IMR-90 (cell line): ENCODE measurements around the gene AGPAT1. TPM values are rescaled to one million over a fixed set of nuclear protein-coding genes. Genes with fewer than 3 reads are reported as not detected.

Source experiments
- ATAC-seq: fragments of 200-7000 bp; cut with Tn5 transposase; 2 replicates; pipeline ENCODE4 v1.9.1; 2020; ENCODE audit warnings: low read depth, mild to moderate bottlenecking, moderate library complexity
- BruUV-seq: library from RNA; stranded (reverse); fragments of 400-500 nt; replicated peaks from 2 replicates; lab custom pipeline; 2021; lab: Mats Ljungman, UMichigan
- CTCF ChIA-PET: fragments of 300-600 bp; formaldehyde crosslinking; extraction: SDS; loops from one replicate; lab custom pipeline; 2021; ENCODE audit warnings: antibody characterized with exemption; lab: Yijun Ruan, JAX
- POLR2A ChIA-PET: fragments of 300-600 bp; sonication (Branson Sonifier 250); formaldehyde crosslinking; loops from one replicate; lab custom pipeline; 2022; ENCODE audit warnings: antibody characterized with exemption; ENCODE audit not compliant: unreplicated experiment; lab: Charles Lee
- DNase-seq: peaks from one replicate; pipeline ENCODE4 v3.0.0; 2013
- H2AFZ ChIP-seq: replicated peaks from 2 replicates; pipeline ENCODE3; 2013; ENCODE audit warnings: low read length, mild to moderate bottlenecking; ENCODE audit not compliant: poor library complexity
- H2AK5ac ChIP-seq: 2 replicates; pipeline ENCODE4 v1.6.1; 2013; ENCODE audit warnings: low read depth, low read length, inconsistent platforms
- H2AK9ac ChIP-seq: replicated peaks from 2 replicates; pipeline ENCODE3; 2013; ENCODE audit warnings: mild to moderate bottlenecking, low read depth, low read length, moderate library complexity; ENCODE audit not compliant: poor library complexity
- H2BK120ac ChIP-seq: 2 replicates; pipeline ENCODE4 v1.6.1; 2013; ENCODE audit warnings: low read depth, low read length, inconsistent platforms
- H2BK15ac ChIP-seq: 3 replicates; pipeline ENCODE4 v1.6.1; 2013; ENCODE audit warnings: low read depth, low read length, inconsistent platforms
- H2BK20ac ChIP-seq: 2 replicates; pipeline ENCODE4 v1.6.1; 2013; ENCODE audit warnings: low read depth, mild to moderate bottlenecking, inconsistent platforms, low read length, moderate library complexity
- H2BK5ac ChIP-seq: 2 replicates; pipeline ENCODE4 v1.6.1; 2013; ENCODE audit warnings: mild to moderate bottlenecking, low read depth, low read length, inconsistent platforms; ENCODE audit not compliant: poor library complexity, severe bottlenecking
- H3K14ac ChIP-seq: replicated peaks from 2 replicates; pipeline ENCODE4 v1.6.1; 2013; ENCODE audit warnings: low read depth, low read length, inconsistent platforms
- H3K18ac ChIP-seq: 2 replicates; pipeline ENCODE4 v1.6.1; 2013; ENCODE audit warnings: low read depth, low read length, control low read depth
- H3K23ac ChIP-seq: 2 replicates; pipeline ENCODE4 v1.6.1; 2013; ENCODE audit warnings: low read depth, low read length, inconsistent platforms
- H3K27ac ChIP-seq: 2 replicates; pipeline ENCODE4 v1.5.1; 2013; ENCODE audit warnings: mild to moderate bottlenecking, control low read depth, low read length; ENCODE audit not compliant: insufficient read depth
- H3K27me3 ChIP-seq: 2 replicates; pipeline ENCODE4 v1.6.1; 2013; ENCODE audit warnings: low read length; ENCODE audit not compliant: control insufficient read depth, insufficient read depth
- H3K36me3 ChIP-seq: 2 replicates; pipeline ENCODE4 v1.6.1; 2013; ENCODE audit warnings: low read length, mixed read lengths; ENCODE audit not compliant: control insufficient read depth, insufficient read depth
- H3K4ac ChIP-seq: 2 replicates; pipeline ENCODE4 v1.6.1; 2013; ENCODE audit warnings: low read depth, low read length, inconsistent platforms
- H3K4me1 ChIP-seq: 2 replicates; pipeline ENCODE4 v1.6.1; 2013; ENCODE audit warnings: low read length, mixed read lengths; ENCODE audit not compliant: control insufficient read depth, insufficient read depth
- H3K4me2 ChIP-seq: 2 replicates; pipeline ENCODE4 v1.6.1; 2013; ENCODE audit warnings: low read depth, mild to moderate bottlenecking, control low read depth, low read length, moderate library complexity
- H3K4me3 ChIP-seq: 2 replicates; pipeline ENCODE4 v1.5.1; 2013; ENCODE audit warnings: low read depth, mild to moderate bottlenecking, control low read depth, low read length, moderate library complexity; ENCODE audit not compliant: insufficient read depth
- H3K56ac ChIP-seq: 2 replicates; pipeline ENCODE4 v1.6.1; 2013; ENCODE audit warnings: low read length, inconsistent platforms; ENCODE audit not compliant: insufficient read depth; ENCODE audit errors: extremely low read depth
- H3K79me1 ChIP-seq, 2 experiments: 2 replicates each; pipeline ENCODE4 v1.6.1; 2013; ENCODE audit warnings: low read length in 2 of 2, inconsistent platforms in 1 of 2, low read depth in 1 of 2
- H3K9ac ChIP-seq: 2 replicates; pipeline ENCODE4 v1.6.1; 2013; ENCODE audit warnings: low read depth, low read length, control low read depth
- H3K9me1 ChIP-seq: 2 replicates; pipeline ENCODE4 v1.6.1; 2013; ENCODE audit warnings: low read length, inconsistent platforms; ENCODE audit not compliant: insufficient read depth
- H3K9me3 ChIP-seq: 2 replicates; pipeline ENCODE4 v1.6.1; 2013; ENCODE audit warnings: low read length; ENCODE audit not compliant: control insufficient read depth, insufficient read depth
- H4K20me1 ChIP-seq: 2 replicates; pipeline ENCODE4 v1.6.1; 2013; ENCODE audit warnings: low read length, inconsistent platforms; ENCODE audit not compliant: insufficient read depth
- H4K5ac ChIP-seq: 2 replicates; pipeline ENCODE4 v1.6.1; 2013; ENCODE audit warnings: mild to moderate bottlenecking, low read depth, low read length, control low read depth
- H4K8ac ChIP-seq, 2 experiments: 2 replicates each; pipeline ENCODE4 v1.6.1; 2013; ENCODE audit warnings: low read depth in 2 of 2, low read length in 2 of 2, control low read depth in 1 of 2, inconsistent platforms in 1 of 2
- H4K91ac ChIP-seq: 2 replicates; pipeline ENCODE4 v1.6.1; 2013; ENCODE audit warnings: low read depth, low read length, inconsistent platforms; ENCODE audit not compliant: insufficient read depth
- CEBPB ChIP-seq: IDR thresholded peaks from 2 replicates; pipeline ENCODE4 v1.6.1; 2012; ENCODE audit warnings: low read depth, low read length, improper control_type of control experiment
- ELK1 ChIP-seq: fragments of 150-350 bp; IDR thresholded peaks from 2 replicates; pipeline ENCODE4 v1.6.1; 2016; ENCODE audit warnings: low read depth, mild to moderate bottlenecking, low read length, moderate library complexity, borderline replicate concordance
- MXI1 ChIP-seq: IDR thresholded peaks from 2 replicates; pipeline ENCODE4 v1.6.1; 2012; ENCODE audit warnings: low read depth, mild to moderate bottlenecking, low read length, moderate library complexity, borderline replicate concordance
- RAD21 ChIP-seq: IDR thresholded peaks from 2 replicates; pipeline ENCODE4 v1.6.1; 2012; ENCODE audit warnings: low read length, improper control_type of control experiment
- RCOR1 ChIP-seq: IDR thresholded peaks from 2 replicates; pipeline ENCODE4 v1.6.1; 2012; ENCODE audit warnings: mild to moderate bottlenecking, low read length, improper control_type of control experiment; ENCODE audit not compliant: insufficient replicate concordance
- RFX5 ChIP-seq: IDR thresholded peaks from 2 replicates; pipeline ENCODE4 v1.8.0; 2012; ENCODE audit warnings: low read depth, mild to moderate bottlenecking, low read length, moderate library complexity
- SMC3 ChIP-seq: fragments of 150-350 bp; IDR thresholded peaks from 2 replicates; pipeline ENCODE4 v1.6.1; 2016; ENCODE audit warnings: low read depth, mild to moderate bottlenecking, antibody characterized with exemption, low read length, moderate library complexity
- WGBS, 2 experiments: methylation state at CpG; one replicate each; pipeline versions ENCODE4 v1.1.5 to v1.1.7; 2013; ENCODE audit warnings: missing lambda C conversion rate in 2 of 2; ENCODE audit not compliant: insufficient read length in 1 of 2; ENCODE audit errors: extremely low coverage in 2 of 2; 5-methylcytosine and 5-hydroxymethylcytosine counted together
- dilution Hi-C: fragments of 300-500 bp; cut with HindIII; formaldehyde crosslinking; loops from one replicate; pipeline ENCODE4 v1.14.3; 2018; ENCODE audit warnings: low sequenced_read_pairs; ENCODE audit not compliant: unreplicated experiment
- in situ Hi-C: fragments of 300-500 bp; cut with MboI; formaldehyde crosslinking; loops from 3 replicates; pipeline ENCODE4 v1.14.3; 2019; ENCODE audit warnings: low sequenced_read_pairs, inconsistent platforms, mixed read lengths
- intact Hi-C: fragments of 100-400 bp; cut with micrococcal nuclease; formaldehyde crosslinking; loops from 2 replicates; pipeline ENCODE4 v1.10.0; 2022
- polyA plus RNA-seq, 3 experiments: library from polyadenylated mRNA; depleted of rRNA; stranded (reverse); fragments of >200 nt; gene quantifications; 2 replicates each; pipeline ENCODE4 v1.2.3, GENCODE V29; 2012; ENCODE audit warnings: low replicate concordance in 1 of 3
- total RNA-seq: library from RNA; depleted of rRNA; stranded (reverse); fragments of >200 nt; gene quantifications from 2 replicates; pipeline ENCODE4 v1.2.3, GENCODE V29; 2012

Gene AGPAT1
- total and polyA plus RNA-seq, 2 of the 4 experiments (the other 2 are of a cell fraction) = 27.2 to 116 TPM

DNA sequence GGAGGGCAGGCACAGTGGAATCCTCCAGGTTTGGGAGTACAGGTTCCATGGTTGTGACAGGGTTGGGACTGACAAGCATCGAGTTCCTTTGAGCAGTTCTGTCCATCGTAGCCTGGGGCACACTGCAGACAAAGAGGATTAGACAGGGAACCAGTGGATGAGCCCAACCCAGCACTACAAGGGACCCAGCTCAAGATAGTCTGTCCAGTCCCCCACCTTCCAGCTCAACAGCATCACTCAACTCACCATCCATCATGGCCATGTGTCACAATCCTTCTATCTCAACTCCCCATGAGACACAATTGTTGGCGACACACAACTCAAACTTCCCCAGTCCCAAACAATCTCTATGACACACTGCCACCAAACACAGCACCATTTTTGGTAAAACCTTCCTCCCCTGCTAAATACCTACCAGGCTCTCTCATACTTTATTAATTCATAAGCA is 28.4 kb upstream of the AGPAT1 start:
- 100% methylated on average over 1 of the region's 3 CpGs; no CpG with 5 or more reads in 1 of the 2 experiments for WGBS, 2 experiments
- dilution Hi-C loops (no loop called here), intact Hi-C loops (no loop called here), in situ Hi-C loops (no loop called here)
- H3K4me1 ChIP-seq = no peaks in the 10 kb centered on the region
- no peaks in the 10 kb centered on the region for H3K9me1 ChIP-seq
- H3K36me3 ChIP-seq = no peaks in the 10 kb centered on the region
- no peak overlapping the region for H3K9ac ChIP-seq
- H2AK9ac ChIP-seq = peak overlapping the region; percentile 58
- no peak overlapping the region for H3K4me3 ChIP-seq
- no peak overlapping the region for H3K4ac ChIP-seq
- no peaks in the 10 kb centered on the region for H4K20me1 ChIP-seq
- TF ChIP-seq MXI1 (no peak), RCOR1 (no peak), CEBPB (no peak), RFX5 (no peak), ELK1 (no peak), RAD21 (no peak), SMC3 (no peak)
- no peak overlapping the region for H4K91ac ChIP-seq
- peaks cover 10% of the 10 kb centered on the region; the same call in 1 of the 2 replicates for H3K27me3 ChIP-seq
- no peak overlapping the region for H2BK15ac ChIP-seq
- no peaks in the 10 kb centered on the region for H3K9me3 ChIP-seq
- H3K27ac ChIP-seq = no peak overlapping the region
- no peak overlapping the region for H3K23ac ChIP-seq
- H2BK20ac ChIP-seq = no peak overlapping the region
- no peak overlapping the region for H2AK5ac ChIP-seq
- no peak overlapping the region for H2AFZ ChIP-seq
- ChIA-PET POLR2A (no interaction called here), CTCF (no interaction called here)
- H3K56ac ChIP-seq = no peak overlapping the region
- H3K14ac ChIP-seq = no peak overlapping the region
- H3K4me2 ChIP-seq = no peak overlapping the region
- no peak overlapping the region for H4K8ac ChIP-seq
- no peak overlapping the region for H4K5ac ChIP-seq
- no peak overlapping the region for H3K18ac ChIP-seq
- no TSS peak for BruUV-seq
- no peak for ATAC-seq
- H2BK120ac ChIP-seq = no peak overlapping the region
- no peak for DNase-seq
- H3K79me1 ChIP-seq = no peaks in the 10 kb centered on the region
- no peak overlapping the region for H2BK5ac ChIP-seq
